Endothelial cell of umbilical vein (primary cell): ENCODE data around the gene CRAT. TPM values are rescaled to one million over a fixed set of nuclear protein-coding genes. Genes with fewer than 3 reads are reported as not detected.

Experiments
- BruUV-seq: library from RNA; stranded (reverse); fragments of 400-500 nt; replicated peaks from 2 replicates; lab custom pipeline; 2021; lab: Mats Ljungman, UMichigan
- CTCF ChIA-PET: fragments of 300-600, 350-600 bp; sonication (Branson Sonifier 250); formaldehyde crosslinking; loops from one replicate; lab custom pipeline; 2021; ENCODE audit warnings: antibody characterized with exemption, inconsistent platforms; lab: Charles Lee
- POLR2A ChIA-PET: fragments of 300-600, 350-600 bp; sonication (Branson Sonifier 250); formaldehyde crosslinking; loops from one replicate; lab custom pipeline; 2021; ENCODE audit warnings: antibody characterized with exemption, inconsistent platforms; lab: Charles Lee
- DNase-seq: peaks from one replicate; pipeline ENCODE4 v3.0.0-alpha.2; 2011; ENCODE audit warnings: low read depth, low spot score
- FAIRE-seq: peaks from 2 replicates; lab custom pipeline; 2011; peaks lifted over from hg19 to GRCh38; lab: Jason Lieb, UNC
- H2AFZ ChIP-seq: 2 replicates; pipeline ENCODE4 v1.6.0; 2012; ENCODE audit warnings: low read depth, low read length, control low read depth, inconsistent platforms
- H3K27ac ChIP-seq: 2 replicates; pipeline ENCODE4 v1.5.1; 2011; ENCODE audit warnings: low read depth, mild to moderate bottlenecking, control low read depth, low read length, moderate library complexity; ENCODE audit not compliant: insufficient read depth
- H3K27me3 ChIP-seq, 2 experiments: 2 replicates each; pipeline versions ENCODE4 v1.6.0 to v1.6.1; 2011; ENCODE audit warnings: low read length in 2 of 2, mixed read lengths in 1 of 2; ENCODE audit not compliant: control insufficient read depth in 2 of 2, insufficient read depth in 2 of 2
- H3K36me3 ChIP-seq, 2 experiments: 2 replicates in 1 of 2; 3 replicates in 1 of 2; pipeline ENCODE4 v1.5.1; 2011; ENCODE audit warnings: low read length in 2 of 2, mild to moderate bottlenecking in 1 of 2, moderate library complexity in 1 of 2; ENCODE audit not compliant: control insufficient read depth in 2 of 2, insufficient read depth in 2 of 2; ENCODE audit errors: extremely low read depth in 1 of 2
- H3K4me1 ChIP-seq: 3 replicates; pipeline ENCODE4 v1.5.1; 2011; ENCODE audit warnings: mild to moderate bottlenecking, low read length; ENCODE audit not compliant: control insufficient read depth, insufficient read depth; ENCODE audit errors: extremely low read depth
- H3K4me2 ChIP-seq: 2 replicates; pipeline ENCODE4 v1.6.1; 2011; ENCODE audit warnings: low read length, control low read depth, mixed read lengths; ENCODE audit not compliant: insufficient read depth
- H3K4me3 ChIP-seq, 3 experiments: fragments of 200-600 bp in 1 of 3; sonication (generic), shearing (Covaris generic) in 1 of 3; replicated peaks in 1 of 3; 2 replicates each; pipeline ENCODE4 v1.5.1; 2011 to 2016; ENCODE audit warnings: control low read depth in 3 of 3, low read length in 3 of 3, mild to moderate bottlenecking in 2 of 3, inconsistent platforms in 1 of 3, low read depth in 1 of 3, moderate library complexity in 1 of 3; ENCODE audit not compliant: insufficient read depth in 1 of 3
- H3K79me2 ChIP-seq: 2 replicates; pipeline ENCODE4 v1.6.0; 2012; ENCODE audit warnings: low read length, inconsistent platforms; ENCODE audit not compliant: control insufficient read depth, insufficient read depth
- H3K9ac ChIP-seq: replicated peaks from 2 replicates; pipeline ENCODE3; 2011; ENCODE audit warnings: low read length, control low read depth; ENCODE audit not compliant: insufficient read depth; ENCODE audit errors: extremely low read depth
- H3K9me1 ChIP-seq: replicated peaks from 3 replicates; pipeline ENCODE4 v1.6.0; 2011; ENCODE audit warnings: mild to moderate bottlenecking, low read length; ENCODE audit not compliant: control insufficient read depth, insufficient read depth; ENCODE audit errors: extremely low read depth
- H3K9me3 ChIP-seq: replicated peaks from 2 replicates; pipeline ENCODE4 v1.5.1; 2012; ENCODE audit warnings: low read length, inconsistent platforms; ENCODE audit not compliant: control insufficient read depth, insufficient read depth
- H4K20me1 ChIP-seq: replicated peaks from 2 replicates; pipeline ENCODE3; 2011; ENCODE audit warnings: mild to moderate bottlenecking, low read length; ENCODE audit not compliant: control insufficient read depth, insufficient read depth; ENCODE audit errors: extremely low read depth
- EZH2 ChIP-seq: IDR thresholded peaks from 2 replicates; pipeline ENCODE4 v1.6.1; 2012; ENCODE audit warnings: borderline replicate concordance, low read depth, mild to moderate bottlenecking, moderate library complexity, low read length, inconsistent platforms; ENCODE audit not compliant: severe bottlenecking
- FOS ChIP-seq: IDR thresholded peaks from 2 replicates; pipeline ENCODE4 v1.6.1; 2011; ENCODE audit warnings: mild to moderate bottlenecking, low read length, moderate library complexity, borderline replicate concordance; ENCODE audit not compliant: insufficient read depth
- GATA2 ChIP-seq: IDR thresholded peaks from 2 replicates; pipeline ENCODE4 v1.7.0; 2011; ENCODE audit warnings: low read depth, mild to moderate bottlenecking, moderate library complexity, mixed read lengths, low read length; ENCODE audit not compliant: insufficient read length, insufficient read depth
- JUN ChIP-seq: IDR thresholded peaks from 2 replicates; pipeline ENCODE4 v1.6.1; 2011; ENCODE audit warnings: borderline replicate concordance, low read depth; ENCODE audit not compliant: insufficient read length, insufficient read depth
- MYC ChIP-seq: IDR thresholded peaks from one replicate; pipeline ENCODE4 v1.6.1; 2011; ENCODE audit warnings: mild to moderate bottlenecking, low read depth, low read length
- POLR2A ChIP-seq: IDR thresholded peaks from 2 replicates; pipeline ENCODE4 v1.6.1; 2012; ENCODE audit warnings: low read depth, mild to moderate bottlenecking, control low read depth, low read length
- POLR2AphosphoS5 ChIP-seq: IDR thresholded peaks from 2 replicates; pipeline ENCODE4 v1.6.1; 2012; ENCODE audit warnings: low read depth, mild to moderate bottlenecking, control low read depth, low read length, moderate library complexity; ENCODE audit not compliant: insufficient read depth
- dilution Hi-C: fragments of 300-500 bp; cut with MboI; formaldehyde crosslinking; loops from one replicate; pipeline ENCODE4 v1.15.0; 2019; ENCODE audit warnings: low sequenced_read_pairs; ENCODE audit not compliant: extremely low pct_ligation_motif_present
- intact Hi-C: fragments of 100-400 bp; cut with micrococcal nuclease; formaldehyde crosslinking; loops from one replicate; pipeline ENCODE4 v1.10.0; 2022
- polyA plus RNA-seq, 4 experiments: library from polyadenylated mRNA; depleted of rRNA in 3 of 4; stranded (reverse) in 3 of 4; unstranded in 1 of 4; fragments of >200 nt; gene quantifications; 2 replicates each; pipeline versions ENCODE4 v1.2.1 to v1.2.3, GENCODE V29; 2011 to 2012; ENCODE audit warnings: missing spikeins in 1 of 4
- total RNA-seq: library from RNA; stranded (reverse); gene quantifications from 2 replicates; pipeline ENCODE4 v1.2.3, GENCODE V29; 2021
- TF ChIP-seq, protein P1 (sequence below): IDR thresholded peaks from 2 replicates; pipeline ENCODE4 v1.6.1; 2011; ENCODE audit not compliant: insufficient read depth, insufficient read length
- TF ChIP-seq, protein P2 (sequence below), 2 donors: IDR thresholded peaks; 1 replicate in 1 of 2; 2 replicates in 1 of 2; pipeline ENCODE4 v1.5.1; 2011; ENCODE audit warnings: low read length in 2 of 2, mild to moderate bottlenecking in 2 of 2, moderate library complexity in 2 of 2, control low read depth in 1 of 2, inconsistent platforms in 1 of 2, low read depth in 1 of 2; ENCODE audit not compliant: insufficient read depth in 1 of 2; ENCODE audit errors: extremely low read depth in 1 of 2

CRAT gene
- total and polyA plus RNA-seq, 2 donors (not counting 3 experiments of a cell fraction or from before 2014, with no cell fraction given): 34.2 to 55.3 TPM

DNA sequence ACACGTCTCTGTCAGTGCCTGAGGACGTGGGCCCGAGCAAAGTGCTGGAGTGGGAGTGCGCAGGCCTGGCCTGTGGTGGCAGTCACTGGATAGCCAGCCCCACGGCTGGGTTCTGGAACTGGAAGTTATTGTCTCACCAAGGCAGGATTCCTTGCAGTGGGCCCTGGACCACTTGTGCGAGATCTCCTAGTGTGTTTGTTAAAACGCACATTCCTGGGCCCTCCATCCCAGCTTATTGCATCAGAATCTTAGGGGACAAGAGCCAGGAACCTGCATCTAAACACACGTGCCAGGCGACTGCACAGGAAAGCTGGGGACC, 27.5 kb upstream of the CRAT start:
- no peak overlapping the region for H3K4me3 ChIP-seq
- H3K27ac ChIP-seq: peak overlapping the region; percentile 99
- intact Hi-C loops (loop anchor here (2.0 to 5.0 kb wide), 2 partner anchors 431 to 644 kb away; no protein-coding TSS in a partner anchor), dilution Hi-C loops (no loop called here)
- peaks cover 44% of the 10 kb centered on the region for H3K4me1 ChIP-seq
- no peaks in the 10 kb centered on the region for H4K20me1 ChIP-seq
- H3K9ac ChIP-seq: no peak overlapping the region
- POLR2A ChIA-PET: interaction anchor here (2.8 kb wide), 1 partner anchor 38 kb away, joined by 39 read pairs; the partner anchor contains the start of gene IER5L
- FAIRE-seq: no peak
- TF ChIP-seq, protein P1, sequence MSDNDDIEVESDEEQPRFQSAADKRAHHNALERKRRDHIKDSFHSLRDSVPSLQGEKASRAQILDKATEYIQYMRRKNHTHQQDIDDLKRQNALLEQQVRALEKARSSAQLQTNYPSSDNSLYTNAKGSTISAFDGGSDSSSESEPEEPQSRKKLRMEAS: no peak
- TF ChIP-seq EZH2 (no peak), POLR2A (no peak), JUN (no peak), POLR2AphosphoS5 (no peak), MYC (no peak), GATA2 (no peak), FOS (no peak)
- TF ChIP-seq, protein P2, sequence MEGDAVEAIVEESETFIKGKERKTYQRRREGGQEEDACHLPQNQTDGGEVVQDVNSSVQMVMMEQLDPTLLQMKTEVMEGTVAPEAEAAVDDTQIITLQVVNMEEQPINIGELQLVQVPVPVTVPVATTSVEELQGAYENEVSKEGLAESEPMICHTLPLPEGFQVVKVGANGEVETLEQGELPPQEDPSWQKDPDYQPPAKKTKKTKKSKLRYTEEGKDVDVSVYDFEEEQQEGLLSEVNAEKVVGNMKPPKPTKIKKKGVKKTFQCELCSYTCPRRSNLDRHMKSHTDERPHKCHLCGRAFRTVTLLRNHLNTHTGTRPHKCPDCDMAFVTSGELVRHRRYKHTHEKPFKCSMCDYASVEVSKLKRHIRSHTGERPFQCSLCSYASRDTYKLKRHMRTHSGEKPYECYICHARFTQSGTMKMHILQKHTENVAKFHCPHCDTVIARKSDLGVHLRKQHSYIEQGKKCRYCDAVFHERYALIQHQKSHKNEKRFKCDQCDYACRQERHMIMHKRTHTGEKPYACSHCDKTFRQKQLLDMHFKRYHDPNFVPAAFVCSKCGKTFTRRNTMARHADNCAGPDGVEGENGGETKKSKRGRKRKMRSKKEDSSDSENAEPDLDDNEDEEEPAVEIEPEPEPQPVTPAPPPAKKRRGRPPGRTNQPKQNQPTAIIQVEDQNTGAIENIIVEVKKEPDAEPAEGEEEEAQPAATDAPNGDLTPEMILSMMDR (IDR thresholded peaks at IDR 0.05; ENCODE audit: extremely low read depth in 1 of 2, insufficient read depth in 1 of 2, low read depth in 1 of 2, low read length in 2 of 2): no peak
- CTCF ChIA-PET: interaction anchor here (0.9 to 9.5 kb wide), 18 partner anchors 10 to 646 kb away, joined by 3 to 287 read pairs (median 9); partner anchors contain the start of genes ASB6, C9orf50, IER5L and NTMT1
- no peaks in the 10 kb centered on the region for H3K9me1 ChIP-seq
- peaks cover 6 to 11% of the 10 kb centered on the region in 2 experiments for H3K36me3 ChIP-seq
- H2AFZ ChIP-seq: no peak overlapping the region
- no peaks in the 10 kb centered on the region for H3K27me3 ChIP-seq
- DNase-seq: no peak
- BruUV-seq: no TSS peak
- H3K4me2 ChIP-seq: no peak overlapping the region
- H3K79me2 ChIP-seq: peaks cover 4% of the 10 kb centered on the region
- H3K9me3 ChIP-seq: no peaks in the 10 kb centered on the region
